Stimulated activated CD8-positive, alpha-beta memory T cell treated with anti-CD3 and anti-CD28 coated beads, Interleukin-12 subunit alpha, Interleukin-12 subunit beta, amount 100 ng/mL, for 24 hours (primary cell): ENCODE data around the gene BLVRB.
A peak's percentile ranks its signal among the peaks of the same experiment; 100 is the strongest.
"Not testable (repeated sequence)": the region's sequence is repeated elsewhere in the genome, so short reads cannot be mapped to it uniquely, and the experiment has no call there.

ENCODE experiments used
- DNase-seq: peaks from one replicate; pipeline ENCODE4 v3.0.0-alpha.2; 2020; ENCODE audit errors: extremely low read depth

Gene BLVRB

GRCh38 chr19:40449506-40449905 lies 16.0 kb downstream of the BLVRB start:
- no peak for DNase-seq

GRCh38 chr19:40446263-40446784 lies 19.2 kb downstream of the BLVRB start:
- no peak for DNase-seq

GRCh38 chr19:40445780-40446262 lies 19.7 kb downstream of the BLVRB start:
- no peak for DNase-seq

- no peak for DNase-seq
Observed at GRCh38 chr19:40444825-40445312, 20.7 kb downstream of the BLVRB start.

GRCh38 chr19:40444000-40444824 lies 21.3 kb downstream of the BLVRB start, which contains the start of gene SERTAD3:
Gene SERTAD3, minus strand, starts transcription at chr19:40444335. Its CDS starts 2,255 bp downstream, at chr19:40442080.
- DNase-seq = peak; percentile 95

- peak; percentile 99 for DNase-seq
Observed at GRCh38 chr19:40443131-40443999, 22.2 kb downstream of the BLVRB start.

GRCh38 chr19:40442328-40443130 lies 23.0 kb downstream of the BLVRB start:
- no peak for DNase-seq

GRCh38 chr19:40441719-40442253 lies 23.8 kb downstream of the BLVRB start:
- no peak for DNase-seq

GRCh38 chr19:40438284-40438683 lies 27.3 kb downstream of the BLVRB start:
- DNase-seq = no peak

GRCh38 chr19:40433391-40434216 lies 31.9 kb downstream of the BLVRB start:
- no peak for DNase-seq

GRCh38 chr19:40432760-40433159 lies 32.8 kb downstream of the BLVRB start:
- DNase-seq = not testable (repeated sequence)

- no peak for DNase-seq
Observed at GRCh38 chr19:40431698-40432097, 33.8 kb downstream of the BLVRB start.

- DNase-seq = not testable (repeated sequence)
Observed at GRCh38 chr19:40430242-40430641, 35.3 kb downstream of the BLVRB start.

GRCh38 chr19:40428197-40428596 lies 37.3 kb downstream of the BLVRB start:
- DNase-seq = not testable (repeated sequence)

GRCh38 chr19:40425450-40426287 lies 39.9 kb downstream of the BLVRB start, which contains the start of gene SERTAD1:
Gene SERTAD1, minus strand, starts transcription at chr19:40425992. Its CDS starts 2,446 bp downstream, at chr19:40423546.
- DNase-seq = peak; percentile 100

GRCh38 chr19:40424637-40425449 lies 40.7 kb downstream of the BLVRB start:
- DNase-seq = no peak

GRCh38 chr19:40423938-40424337 lies 41.6 kb downstream of the BLVRB start:
- DNase-seq = no peak
